Stimulated activated naive B cell treated with anti-CD40 and anti-IgM and Interleukin-4, amounts not matched to agents 10 μg/mL and 1 μg/mL and 100 μg/mL, for 72 hours (primary cell): ENCODE measurements around the gene DHRS3.
"Not testable (repeated sequence)": the region's sequence is repeated elsewhere in the genome, so short reads cannot be mapped to it uniquely, and the experiment has no call there.

Source experiments
- ATAC-seq, 2 donors: fragments of 150-1000 bp; cut with Tn5 transposase; replicated peaks; 2 replicates each; pipeline ENCODE4 v1.10.0; 2021; ENCODE audit warnings: moderate library complexity in 1 of 2
- DNase-seq: peaks from one replicate; pipeline ENCODE4 v3.0.0; 2021
- H3K27ac Mint-ChIP-seq: one replicate; pipeline ENCODE4 v1.8.0; 2022; ENCODE audit warnings: mild to moderate bottlenecking, mixed read lengths
- H3K27me3 Mint-ChIP-seq, 2 donors: one replicate each; pipeline ENCODE4 v1.8.0; 2022; ENCODE audit warnings: mixed read lengths in 2 of 2
- H3K36me3 Mint-ChIP-seq, 2 donors: one replicate each; pipeline ENCODE4 v1.8.0; 2022; ENCODE audit warnings: mixed read lengths in 2 of 2, mild to moderate bottlenecking in 1 of 2
- H3K4me1 Mint-ChIP-seq, 2 donors: one replicate each; pipeline ENCODE4 v1.8.0; 2022; ENCODE audit warnings: mixed read lengths in 2 of 2, mild to moderate bottlenecking in 1 of 2
- H3K4me3 Mint-ChIP-seq, 2 donors: one replicate each; pipeline ENCODE4 v1.8.0; 2022; ENCODE audit warnings: mild to moderate bottlenecking in 2 of 2, mixed read lengths in 2 of 2, moderate library complexity in 1 of 2
- H3K9me3 Mint-ChIP-seq, 2 donors: one replicate each; pipeline ENCODE4 v1.8.0; 2022; ENCODE audit warnings: mixed read lengths in 2 of 2, mild to moderate bottlenecking in 1 of 2

Gene DHRS3

DNA sequence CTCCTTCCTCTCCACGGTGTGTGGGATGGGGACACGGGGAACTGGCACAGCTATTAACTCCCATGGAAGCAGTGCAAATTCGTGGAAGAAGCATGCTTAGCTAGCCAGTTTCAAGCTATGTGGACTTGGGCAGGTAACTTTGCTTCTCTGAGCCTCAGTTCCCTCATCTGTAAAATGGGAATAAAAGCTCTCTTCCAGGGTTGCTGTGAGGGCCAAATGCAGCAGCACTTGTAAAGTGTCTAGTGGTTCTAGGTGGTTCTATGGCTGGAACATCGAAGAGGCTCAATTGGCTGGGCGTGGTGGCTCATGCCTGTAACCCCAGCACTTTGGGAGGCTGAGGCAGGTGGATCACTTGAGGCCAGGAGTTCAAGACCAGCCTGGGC, 43.3 kb downstream of the DHRS3 start:
- H3K27me3 Mint-ChIP-seq, result no peaks in the 10 kb centered on the region
- no peak for DNase-seq
- H3K9me3 Mint-ChIP-seq, result peaks cover 0 to 2% of the 10 kb centered on the region in 2 donors
- H3K4me3 Mint-ChIP-seq, result no peak overlapping the region
- no peaks in the 10 kb centered on the region for H3K4me1 Mint-ChIP-seq
- no peak overlapping the region for H3K27ac Mint-ChIP-seq
- ATAC-seq, result no peak
- peaks cover 60 to 73% of the 10 kb centered on the region in 2 donors for H3K36me3 Mint-ChIP-seq

DNA sequence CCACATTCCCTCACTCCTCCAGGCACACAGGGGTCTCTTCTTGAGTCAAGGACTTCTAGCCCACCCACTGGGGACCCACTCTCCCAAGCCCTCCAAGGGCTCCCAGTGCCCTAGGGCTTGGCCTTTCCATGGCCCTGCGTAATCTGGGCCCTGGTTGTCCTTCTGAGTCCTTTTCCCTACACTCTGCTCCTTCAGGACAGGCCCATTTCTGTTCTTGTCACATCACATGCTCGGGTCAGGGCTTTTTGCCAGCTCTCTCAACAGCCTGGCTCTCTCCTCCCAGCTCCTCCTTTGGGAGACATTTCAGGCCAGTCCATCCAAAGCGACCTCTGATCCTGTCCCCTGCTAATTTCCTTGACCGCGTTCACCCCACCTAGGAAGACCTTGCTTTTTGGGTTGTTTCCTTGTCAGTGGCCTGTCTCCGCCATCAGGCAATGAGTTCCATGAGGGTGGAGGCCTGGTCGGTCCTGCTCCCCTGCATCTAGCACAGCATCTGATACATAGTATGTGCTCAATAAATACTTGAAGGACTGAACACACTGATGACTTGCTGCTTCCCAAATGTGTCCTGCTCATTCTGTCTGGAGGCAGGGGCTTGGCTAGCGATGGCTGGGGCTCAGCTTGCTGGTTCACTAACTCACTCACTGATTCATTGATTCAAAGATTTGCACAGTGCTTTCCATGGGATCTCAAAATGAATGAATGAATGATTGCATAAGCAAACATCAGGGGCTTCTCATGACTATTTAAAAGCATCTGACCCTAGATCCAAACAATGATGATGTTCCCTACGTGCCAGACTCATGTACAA, 44.8 kb downstream of the DHRS3 start:
- Mint-ChIP-seq H3K36me3 (peaks cover 57 to 71% of the 10 kb centered on the region in 2 donors), H3K27ac (peak overlapping the region; percentile 7), H3K9me3 (peaks cover 0 to 2% of the 10 kb centered on the region in 2 donors), H3K4me3 (no peak overlapping the region), H3K4me1 (no peaks in the 10 kb centered on the region), H3K27me3 (no peaks in the 10 kb centered on the region)
- ATAC-seq (peak in 1 of 2 donors; percentile 11), DNase-seq (no peak)

DNA sequence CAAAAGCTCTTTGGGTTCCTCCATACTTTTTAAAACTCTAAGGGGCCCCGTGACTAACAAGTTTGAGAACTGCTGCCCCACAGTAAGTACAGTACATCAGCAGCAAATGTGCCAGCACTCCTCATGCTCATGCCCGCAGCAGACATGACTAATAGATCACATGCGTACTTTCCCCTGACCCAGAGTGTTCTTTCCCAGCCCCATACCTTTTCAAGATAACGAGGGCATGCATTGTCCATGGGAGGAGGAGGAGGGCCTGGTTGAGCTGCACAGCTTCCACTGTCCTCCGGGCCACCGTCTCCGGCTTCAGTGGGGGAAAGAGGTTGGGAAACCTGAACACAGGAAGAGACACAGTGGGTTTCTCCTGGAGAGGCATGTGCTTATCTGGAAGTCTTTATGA, 45.5 kb downstream of the DHRS3 start:
- Mint-ChIP-seq H3K4me1 (peaks cover 0 to 1% of the 10 kb centered on the region in 2 donors), H3K9me3 (no peaks in the 10 kb centered on the region), H3K36me3 (peaks cover 60 to 74% of the 10 kb centered on the region in 2 donors), H3K27ac (peak overlapping the region; percentile 25), H3K4me3 (no peak overlapping the region), H3K27me3 (no peaks in the 10 kb centered on the region)
- DNase-seq (no peak), ATAC-seq (peak in 1 of 2 donors; percentile 38)

- no peaks in the 10 kb centered on the region for H3K27me3 Mint-ChIP-seq
- H3K9me3 Mint-ChIP-seq, result peaks cover 0 to 6% of the 10 kb centered on the region in 2 donors
- ATAC-seq (no peak), DNase-seq (no peak)
- H3K4me1 Mint-ChIP-seq, result peaks cover 0 to 5% of the 10 kb centered on the region in 2 donors
- H3K36me3 Mint-ChIP-seq, result peaks cover 68 to 81% of the 10 kb centered on the region in 2 donors
- H3K27ac Mint-ChIP-seq, result peak overlapping the region; percentile 51
- H3K4me3 Mint-ChIP-seq, result no peak overlapping the region
These were observed 47.7 kb downstream of the DHRS3 start for GRCh38 chr1:12570291-12570690.

DNA sequence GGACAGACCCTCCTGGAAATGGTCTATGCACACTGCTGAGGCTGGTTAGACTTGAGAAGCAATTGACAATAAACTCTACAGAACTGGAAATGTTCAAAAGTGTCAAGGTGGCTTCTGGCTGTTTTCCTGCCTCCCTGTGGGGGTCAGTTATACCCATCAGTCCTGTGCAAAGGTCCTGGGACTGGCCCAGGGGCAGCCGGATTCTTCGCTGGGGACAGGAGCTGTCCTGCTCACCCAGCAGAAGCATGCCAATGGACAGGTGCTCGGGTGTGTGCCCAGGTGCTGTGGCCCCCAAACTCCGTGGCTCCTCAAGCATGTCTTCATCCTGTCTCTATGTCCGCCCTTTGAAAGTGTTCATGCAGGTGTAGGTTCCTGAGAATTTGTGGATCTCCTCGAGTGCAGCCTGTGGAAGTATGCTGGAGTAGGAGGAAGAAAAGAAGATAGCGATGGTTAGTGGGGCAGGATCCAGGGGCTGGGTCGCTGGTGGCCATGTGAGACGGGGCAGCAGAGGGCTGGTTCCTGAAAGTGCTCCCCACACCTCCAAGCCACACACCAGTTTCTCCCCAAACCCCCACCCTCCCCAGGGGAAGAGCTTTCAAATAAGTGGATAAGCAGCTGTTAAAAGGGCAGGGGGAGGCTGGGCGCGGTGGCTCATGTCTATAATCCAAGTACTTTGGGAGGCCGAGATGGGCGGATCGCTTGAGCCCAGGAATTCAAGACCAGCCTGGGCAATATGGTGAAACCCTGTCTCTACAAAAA, 49.8 kb downstream of the DHRS3 start:
- Mint-ChIP-seq H3K4me3 (peak overlapping the region in 1 of 2 donors; percentile 39), H3K4me1 (peaks cover 0 to 5% of the 10 kb centered on the region in 2 donors), H3K36me3 (peaks cover 69 to 80% of the 10 kb centered on the region in 2 donors), H3K27me3 (no peaks in the 10 kb centered on the region), H3K27ac (peak overlapping the region; percentile 89), H3K9me3 (peaks cover 8 to 23% of the 10 kb centered on the region in 2 donors)
- DNase-seq (no peak), ATAC-seq (no peak)

- Mint-ChIP-seq H3K27me3 (no peaks in the 10 kb centered on the region), H3K9me3 (peaks cover 15 to 30% of the 10 kb centered on the region in 2 donors), H3K27ac (peak overlapping the region; percentile 85), H3K36me3 (peaks cover 69 to 79% of the 10 kb centered on the region in 2 donors), H3K4me3 (peak overlapping the region in 1 of 2 donors; percentile 39), H3K4me1 (peaks cover 0 to 5% of the 10 kb centered on the region in 2 donors)
- ATAC-seq, result peak; percentile 20 to 25
- DNase-seq, result no peak
These were observed 50.7 kb downstream of the DHRS3 start for GRCh38 chr1:12567288-12567819.

DNA sequence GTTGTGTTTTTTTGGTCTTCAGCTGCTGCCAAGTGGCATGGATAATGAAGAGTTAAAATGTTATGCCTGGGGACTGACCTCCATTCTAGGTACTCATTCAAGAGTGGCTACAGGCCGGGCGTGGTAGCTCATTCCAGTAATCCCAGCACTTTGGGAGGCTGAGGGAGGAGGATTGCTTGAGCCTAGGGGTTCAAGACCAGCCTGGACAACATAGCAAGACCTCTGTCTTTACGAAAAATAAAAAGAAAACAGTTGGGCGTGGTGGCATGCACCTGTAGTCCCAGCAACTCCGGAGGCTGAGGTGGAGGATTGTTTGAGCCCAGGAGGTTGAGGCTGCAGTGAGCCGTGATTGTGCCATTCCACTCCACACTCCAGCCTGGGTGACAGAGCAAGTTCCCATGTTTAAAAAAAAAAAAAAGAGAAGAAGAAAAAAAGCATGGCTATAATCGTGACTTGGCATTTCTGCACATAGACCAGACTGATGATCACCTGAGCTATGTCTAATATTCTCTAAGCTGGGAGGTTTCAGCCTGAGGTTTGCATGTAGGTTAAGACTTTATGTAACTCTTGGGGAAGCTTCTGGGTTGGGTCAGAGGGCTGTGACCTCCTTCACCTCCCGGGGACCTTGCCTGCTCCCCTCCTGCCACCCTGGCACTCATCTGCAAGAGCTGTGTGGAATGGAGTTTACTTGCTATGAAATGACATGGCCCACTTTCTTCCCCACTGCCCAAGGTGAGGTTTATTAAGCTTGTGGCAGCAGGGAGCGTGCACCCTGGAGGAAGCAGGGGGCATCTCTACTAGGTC, 51.3 kb downstream of the DHRS3 start:
- no peak overlapping the region for H3K4me3 Mint-ChIP-seq
- peak; percentile 28 to 35 for ATAC-seq
- DNase-seq, result no peak
- H3K9me3 Mint-ChIP-seq, result peaks cover 18 to 35% of the 10 kb centered on the region in 2 donors
- H3K4me1 Mint-ChIP-seq, result peaks cover 0 to 5% of the 10 kb centered on the region in 2 donors
- H3K27me3 Mint-ChIP-seq, result no peaks in the 10 kb centered on the region
- peaks cover 68 to 83% of the 10 kb centered on the region in 2 donors for H3K36me3 Mint-ChIP-seq
- H3K27ac Mint-ChIP-seq, result peak overlapping the region; percentile 85

- H3K4me1 Mint-ChIP-seq, result peaks cover 0 to 5% of the 10 kb centered on the region in 2 donors
- peaks cover 18 to 35% of the 10 kb centered on the region in 2 donors for H3K9me3 Mint-ChIP-seq
- peak in 1 of 2 donors; percentile 47 for ATAC-seq
- peak overlapping the region; percentile 75 for H3K27ac Mint-ChIP-seq
- H3K27me3 Mint-ChIP-seq, result no peaks in the 10 kb centered on the region
- DNase-seq, result no peak
- H3K4me3 Mint-ChIP-seq, result no peak overlapping the region
- H3K36me3 Mint-ChIP-seq, result peaks cover 64 to 75% of the 10 kb centered on the region in 2 donors
These were observed 52.1 kb downstream of the DHRS3 start for GRCh38 chr1:12565966-12566352.

DNA sequence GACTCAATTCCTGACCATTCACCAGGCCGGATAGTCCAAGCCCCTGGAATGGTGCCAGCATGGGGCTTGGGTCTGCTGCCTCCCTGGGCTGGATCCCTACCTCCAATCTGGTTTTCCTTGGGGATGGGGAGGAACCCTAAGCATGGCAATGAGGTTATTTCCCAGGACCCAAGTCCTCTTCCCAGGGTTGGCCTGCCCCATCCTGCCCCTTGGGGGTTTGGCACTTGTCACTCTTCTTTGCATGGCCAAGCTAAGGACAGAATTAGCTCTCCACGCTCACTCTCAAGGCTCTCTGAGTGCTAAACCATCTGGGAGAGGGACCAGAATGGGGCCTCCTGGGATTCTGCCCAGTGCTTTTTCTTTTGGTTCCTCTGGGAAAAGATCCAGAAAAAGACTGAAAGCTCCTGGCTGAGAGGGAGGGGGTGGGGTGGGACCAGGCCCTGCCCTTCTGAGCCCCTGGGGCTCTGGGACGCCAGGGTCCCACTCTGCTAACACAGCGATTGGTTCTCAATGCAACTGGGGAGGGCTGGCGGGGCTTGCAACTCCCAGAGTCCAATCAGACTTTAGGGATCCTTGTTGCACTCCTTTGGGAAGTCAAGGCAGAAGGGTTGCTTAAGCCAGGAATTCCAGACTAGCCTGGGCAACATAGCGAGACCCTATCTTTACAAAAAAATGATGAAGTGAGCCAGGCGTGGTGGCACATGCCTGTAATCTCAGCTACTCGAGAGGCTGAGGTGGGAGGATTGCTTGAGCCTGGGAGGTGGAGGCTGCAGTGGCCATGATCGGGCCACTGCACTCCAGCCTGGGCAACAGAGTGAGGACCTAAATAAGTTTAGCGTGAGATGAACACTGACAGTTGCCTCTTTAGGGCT, 52.7 kb downstream of the DHRS3 start:
- Mint-ChIP-seq H3K36me3 (peaks cover 61 to 71% of the 10 kb centered on the region in 2 donors), H3K9me3 (peaks cover 18 to 35% of the 10 kb centered on the region in 2 donors), H3K4me1 (peaks cover 4 to 7% of the 10 kb centered on the region in 2 donors), H3K27ac (no peak overlapping the region), H3K4me3 (no peak overlapping the region), H3K27me3 (no peaks in the 10 kb centered on the region)
- ATAC-seq, result no peak
- DNase-seq, result no peak

DNA sequence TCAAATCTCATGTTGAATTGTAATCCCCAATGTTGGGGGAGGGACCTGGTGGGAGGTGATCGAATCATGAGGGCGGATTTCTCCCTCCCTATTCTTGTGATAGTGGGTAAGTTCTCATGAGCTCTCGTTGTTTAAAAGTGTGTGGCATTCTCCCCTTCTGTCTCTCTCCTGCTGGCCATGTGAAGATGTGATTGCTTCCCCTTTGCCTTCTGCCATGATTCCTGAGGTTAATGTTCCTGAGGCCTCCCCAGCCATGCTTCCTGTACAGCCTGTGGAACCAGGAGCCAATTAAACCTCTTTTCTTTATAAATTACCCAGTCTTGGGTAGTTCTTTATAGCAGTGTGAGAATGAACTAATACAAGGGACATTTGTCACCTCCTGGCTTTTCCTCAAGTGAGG, 53.8 kb downstream of the DHRS3 start:
- not testable (repeated sequence) for H3K4me3 Mint-ChIP-seq, ATAC-seq, H3K27me3 Mint-ChIP-seq, DNase-seq, H3K27ac Mint-ChIP-seq, H3K4me1 Mint-ChIP-seq
- Mint-ChIP-seq H3K36me3 (peaks cover 56 to 66% of the 10 kb centered on the region in 2 donors), H3K9me3 (peaks cover 18 to 35% of the 10 kb centered on the region in 2 donors)

GRCh38 chr1:12562955-12563576, 54.9 kb downstream of the DHRS3 start:
- H3K9me3 Mint-ChIP-seq, result peaks cover 18 to 35% of the 10 kb centered on the region in 2 donors
- peaks cover 0 to 4% of the 10 kb centered on the region in 2 donors for H3K27me3 Mint-ChIP-seq
- peaks cover 50 to 59% of the 10 kb centered on the region in 2 donors for H3K36me3 Mint-ChIP-seq
- H3K27ac Mint-ChIP-seq, result no peak overlapping the region
- H3K4me1 Mint-ChIP-seq, result peaks cover 7 to 8% of the 10 kb centered on the region in 2 donors
- no peak overlapping the region for H3K4me3 Mint-ChIP-seq
- no peak for DNase-seq
- no peak for ATAC-seq

DNA sequence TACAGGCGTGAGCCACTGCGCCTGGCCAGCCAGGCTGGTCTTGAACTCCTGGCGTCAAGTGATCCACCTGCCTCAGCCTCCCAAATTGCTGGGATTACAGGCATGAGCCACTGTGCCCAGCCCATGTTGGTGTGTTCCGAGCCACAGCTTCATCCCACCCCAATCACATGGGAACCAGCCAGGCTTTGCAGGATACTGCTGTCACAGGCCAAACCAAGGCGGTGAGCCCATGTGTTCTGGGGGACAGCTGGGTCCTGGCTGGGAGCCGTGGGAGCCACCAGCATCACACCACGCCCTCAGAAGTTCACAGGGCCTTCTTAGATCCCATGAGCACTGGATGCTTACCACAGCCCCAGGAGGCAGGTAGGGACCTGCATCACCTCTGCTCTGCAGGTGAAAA, 56.9 kb downstream of the DHRS3 start:
- Mint-ChIP-seq H3K4me3 (no peak overlapping the region), H3K27ac (no peak overlapping the region), H3K4me1 (peaks cover 4 to 7% of the 10 kb centered on the region in 2 donors)

More for the DNA sequence above, 56.9 kb downstream of the DHRS3 start:
- no peak for ATAC-seq
- peaks cover 18 to 30% of the 10 kb centered on the region in 2 donors for H3K9me3 Mint-ChIP-seq
- DNase-seq, result no peak
- peaks cover 31 to 40% of the 10 kb centered on the region in 2 donors for H3K36me3 Mint-ChIP-seq
- peaks cover 0 to 6% of the 10 kb centered on the region in 2 donors for H3K27me3 Mint-ChIP-seq
